ENCODE measurements around the gene ZFPM1. TPM values are rescaled to one million over a fixed set of nuclear protein-coding genes. Genes with fewer than 3 reads are reported as not detected.

ZFPM1 gene
- total RNA-seq, 1 donor from 2014 or later = 35.0 TPM

DNA sequence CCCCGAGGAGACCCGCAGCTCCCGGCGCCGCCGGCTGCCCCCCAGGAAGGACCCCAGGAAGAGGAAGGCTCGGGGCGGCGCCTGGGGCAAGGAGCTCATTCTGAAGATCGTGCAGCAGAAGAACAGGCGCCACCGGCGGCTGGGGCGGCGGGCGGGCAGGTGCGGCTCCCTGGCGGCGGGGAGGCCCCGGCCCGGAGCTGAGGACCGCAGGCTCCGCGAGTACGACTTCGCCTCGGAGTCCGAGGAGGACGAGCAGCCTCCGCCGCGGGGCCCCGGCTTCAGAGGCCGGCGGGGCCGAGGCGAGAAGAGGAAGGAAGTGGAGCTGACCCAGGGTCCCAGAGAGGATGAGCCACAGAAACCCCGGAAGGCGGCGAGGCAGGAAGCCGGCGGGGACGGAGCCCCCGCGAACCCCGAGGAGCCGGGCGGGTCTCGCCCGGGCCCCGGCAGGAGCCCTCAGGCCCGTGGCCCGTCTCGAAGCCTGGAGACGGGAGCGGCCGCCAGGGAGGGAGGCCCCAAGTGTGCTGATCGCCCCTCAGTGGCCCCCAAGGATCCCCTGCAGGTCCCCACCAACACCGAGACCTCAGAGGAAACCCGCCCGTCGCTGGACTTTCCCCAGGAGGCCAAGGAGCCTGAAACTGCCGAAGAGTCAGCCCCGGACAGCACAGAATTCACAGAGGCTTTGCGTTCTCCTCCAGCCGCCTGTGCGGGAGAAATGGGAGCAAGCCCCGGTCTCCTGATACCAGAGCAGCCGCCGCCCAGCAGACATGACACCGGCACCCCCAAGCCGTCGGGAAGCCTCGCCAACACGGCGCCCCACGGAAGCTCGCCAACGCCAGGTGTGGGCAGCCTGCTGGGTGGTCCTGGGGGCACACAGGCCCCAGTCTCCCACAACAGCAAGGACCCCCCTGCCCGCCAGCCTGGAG is 22.3 kb upstream of the ZFPM1 start:
- Mint-ChIP-seq H3K27ac (no peak overlapping the region), H3K4me3 (peak overlapping the region; percentile 76), H3K36me3 (ENCODE audit: low read depth) (no peaks in the 10 kb centered on the region), H3K9me3 (no peaks in the 10 kb centered on the region), H3K27me3 (no peaks in the 10 kb centered on the region), H3K4me1 (peaks cover 11% of the 10 kb centered on the region)
- TF ChIP-seq CTCF (IDR thresholded peaks at IDR 0.05) = no peak
- ATAC-seq (ENCODE audit: low read depth) (peak; percentile 70), DNase-seq (peak; percentile 62)
- intact Hi-C loops (cut with micrococcal nuclease) = loop anchor here (10.0 kb wide), 1 partner anchor 236 kb away; no protein-coding TSS in a partner anchor
- POLR2A ChIA-PET = interaction anchor here (0.5 to 1.8 kb wide), 10 partner anchors 8 to 762 kb away, joined by 3 to 9 read pairs (median 4); partner anchors contain the start of genes BANP and ZFPM1
- CTCF ChIA-PET = no interaction called here

GRCh38 chr16:88431651-88432050 is 21.4 kb upstream of the ZFPM1 start:
- Mint-ChIP-seq H3K36me3 (ENCODE audit: low read depth) (no peaks in the 10 kb centered on the region), H3K9me3 (no peaks in the 10 kb centered on the region), H3K4me3 (peak overlapping the region; percentile 64), H3K27ac (peak overlapping the region; percentile 24), H3K27me3 (no peaks in the 10 kb centered on the region), H3K4me1 (peaks cover 11% of the 10 kb centered on the region)
- no peak for DNase-seq
- ChIA-PET POLR2A (interaction anchor here (1.1 to 1.8 kb wide), 2 partner anchors 475 to 481 kb away, joined by 3 to 9 read pairs; partner anchors contain the start of gene BANP), CTCF (no interaction called here)
- ATAC-seq (ENCODE audit: low read depth) = no peak
- no peak for TF ChIP-seq CTCF (IDR thresholded peaks at IDR 0.05)
- intact Hi-C loops (cut with micrococcal nuclease) = loop anchor here (10.0 kb wide), 1 partner anchor 237 kb away; no protein-coding TSS in a partner anchor

- Mint-ChIP-seq H3K9me3 (no peaks in the 10 kb centered on the region), H3K4me3 (no peak overlapping the region), H3K4me1 (peaks cover 11% of the 10 kb centered on the region), H3K27ac (no peak overlapping the region), H3K36me3 (ENCODE audit: low read depth) (no peaks in the 10 kb centered on the region), H3K27me3 (no peaks in the 10 kb centered on the region)
- no peak for TF ChIP-seq CTCF (IDR thresholded peaks at IDR 0.05)
- ATAC-seq (ENCODE audit: low read depth) (no peak), DNase-seq (no peak)
- intact Hi-C loops (cut with micrococcal nuclease) = loop anchor here (10.0 kb wide), 1 partner anchor 237 kb away; no protein-coding TSS in a partner anchor
- POLR2A ChIA-PET = no interaction called here
- CTCF ChIA-PET = no interaction called here
These were observed 20.9 kb upstream of the ZFPM1 start for GRCh38 chr16:88432174-88432573.

DNA sequence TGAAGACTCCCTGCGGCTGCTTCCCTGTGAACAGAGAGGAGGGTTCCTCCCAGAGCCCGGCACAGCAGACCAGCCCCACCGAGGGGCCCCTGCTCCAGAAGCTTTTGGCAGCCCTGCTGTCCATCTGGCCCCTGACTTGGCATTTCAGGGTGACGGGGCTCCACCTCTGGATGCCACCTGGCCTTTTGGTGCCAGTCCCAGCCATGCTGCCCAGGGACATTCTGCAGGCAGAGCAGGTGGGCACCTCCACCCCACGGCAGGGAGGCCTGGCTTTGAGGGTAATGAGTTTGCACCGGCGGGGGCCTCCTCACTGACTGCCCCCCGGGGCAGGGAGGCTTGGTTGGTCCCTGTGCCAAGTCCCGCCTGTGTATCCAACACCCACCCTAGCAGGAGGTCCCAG is 20.3 kb upstream of the ZFPM1 start:
- H3K36me3 Mint-ChIP-seq (ENCODE audit: low read depth) = no peaks in the 10 kb centered on the region
- ChIA-PET CTCF (no interaction called here), POLR2A (no interaction called here)
- no peak overlapping the region for H3K4me3 Mint-ChIP-seq
- ATAC-seq (ENCODE audit: low read depth) (no peak), DNase-seq (no peak)
- H3K27ac Mint-ChIP-seq = no peak overlapping the region
- intact Hi-C loops (cut with micrococcal nuclease) = loop anchor here (10.0 kb wide), 1 partner anchor 238 kb away; no protein-coding TSS in a partner anchor
- H3K9me3 Mint-ChIP-seq = no peaks in the 10 kb centered on the region
- no peaks in the 10 kb centered on the region for H3K27me3 Mint-ChIP-seq
- TF ChIP-seq CTCF (IDR thresholded peaks at IDR 0.05) = no peak
- H3K4me1 Mint-ChIP-seq = peaks cover 11% of the 10 kb centered on the region

- intact Hi-C loops (cut with micrococcal nuclease) = loop anchor here (10.0 kb wide), 1 partner anchor 239 kb away; no protein-coding TSS in a partner anchor
- Mint-ChIP-seq H3K4me1 (peaks cover 9% of the 10 kb centered on the region), H3K9me3 (no peaks in the 10 kb centered on the region), H3K27me3 (no peaks in the 10 kb centered on the region), H3K36me3 (ENCODE audit: low read depth) (no peaks in the 10 kb centered on the region), H3K27ac (no peak overlapping the region), H3K4me3 (no peak overlapping the region)
- no peak for ATAC-seq (ENCODE audit: low read depth)
- CTCF ChIA-PET = no interaction called here
- DNase-seq = no peak
- POLR2A ChIA-PET = no interaction called here
- TF ChIP-seq CTCF (IDR thresholded peaks at IDR 0.05) = no peak
These were observed 19.3 kb upstream of the ZFPM1 start for GRCh38 chr16:88433632-88434352.
